HCT116 (cell line): ENCODE measurements around the gene USP46. TPM values are rescaled to one million over a fixed set of nuclear protein-coding genes. Genes with fewer than 3 reads are reported as not detected.

Experiments used
- ATAC-seq: fragments of 200-7000 bp; cut with Tn5 transposase; 2 replicates; pipeline ENCODE4 v1.9.1; 2020; ENCODE audit warnings: mild to moderate bottlenecking, moderate library complexity
- BruUV-seq: library from RNA; stranded (reverse); fragments of 400-500 nt; replicated peaks from 2 replicates; lab custom pipeline; 2021; lab: Mats Ljungman, UMichigan
- CTCF ChIA-PET: fragments of 300-600 bp; sonication (Branson Sonifier 250); formaldehyde crosslinking; loops from one replicate; lab custom pipeline; 2021; ENCODE audit warnings: antibody characterized with exemption; lab: Charles Lee
- POLR2A ChIA-PET: fragments of 300-600, 350-600 bp; sonication (Branson Sonifier 250); formaldehyde crosslinking; loops from one replicate; lab custom pipeline; 2021; ENCODE audit warnings: antibody characterized with exemption; lab: Charles Lee
- RAD21 ChIA-PET, 2 experiments: fragments of 300-600 bp; sonication (Branson Sonifier 250); formaldehyde crosslinking; loops; one replicate each; lab custom pipeline; 2023; ENCODE audit warnings: low total read pairs in 2 of 2; ENCODE audit not compliant: uncharacterized antibody in 2 of 2, unreplicated experiment in 2 of 2, low non-redundant PET in 1 of 2; lab: Charles Lee
- DNase-seq: peaks from one replicate; pipeline ENCODE4 v3.0.0-alpha.2; 2010; ENCODE audit warnings: low read depth, low spot score
- H2AFZ ChIP-seq: fragments of 200-600 bp; shearing (Covaris generic), sonication (generic); 2 replicates; pipeline ENCODE4 v1.6.1; 2017; ENCODE audit warnings: low read depth, mixed run types, mixed read lengths, antibody characterized with exemption, low read length; ENCODE audit not compliant: poor library complexity, severe bottlenecking
- H3K27ac ChIP-seq: 2 replicates; pipeline ENCODE4 v1.5.1; 2012; ENCODE audit warnings: low read depth, low read length
- H3K27me3 ChIP-seq: fragments of 200-600 bp; sonication (generic); 2 replicates; pipeline ENCODE4 v1.6.1; 2016; ENCODE audit warnings: mixed run types, low read length, mixed read lengths; ENCODE audit not compliant: insufficient read depth
- H3K36me3 ChIP-seq, 2 experiments: fragments of 200-500 bp in 1 of 2; fragments of 200-600 bp in 1 of 2; sonication (Bioruptor generic) in 1 of 2; sonication (generic) in 1 of 2; 2 replicates each; pipeline versions ENCODE4 v1.5.1 to v1.6.1; 2014 to 2016; ENCODE audit warnings: low read length in 2 of 2, inconsistent platforms in 1 of 2, mixed read lengths in 1 of 2, mixed run types in 1 of 2; ENCODE audit not compliant: insufficient read depth in 2 of 2, control insufficient read depth in 1 of 2
- H3K4me1 ChIP-seq, 2 experiments: fragments of 200-600 bp in 1 of 2; sonication (generic) in 1 of 2; 2 replicates each; pipeline versions ENCODE4 v1.5.1 to v1.6.1; 2012 to 2017; ENCODE audit warnings: low read length in 2 of 2, inconsistent platforms in 1 of 2, mild to moderate bottlenecking in 1 of 2, mixed read lengths in 1 of 2, mixed run types in 1 of 2, moderate library complexity in 1 of 2; ENCODE audit not compliant: insufficient read depth in 2 of 2, control insufficient read depth in 1 of 2
- H3K4me2 ChIP-seq: fragments of 200-600 bp; sonication (generic); 2 replicates; pipeline ENCODE4 v1.6.1; 2017; ENCODE audit warnings: mixed run types, low read length, mixed read lengths
- H3K4me3 ChIP-seq, 2 experiments: fragments of 200-600 bp in 1 of 2; sonication (generic) in 1 of 2; replicated peaks in 1 of 2; 2 replicates each; pipeline ENCODE4 v1.5.1; 2011 to 2016; ENCODE audit warnings: low read length in 2 of 2, control low read depth in 1 of 2, low read depth in 1 of 2, mild to moderate bottlenecking in 1 of 2, mixed read lengths in 1 of 2, mixed run types in 1 of 2
- H3K79me2 ChIP-seq: fragments of 200-600 bp; sonication (generic); 2 replicates; pipeline ENCODE4 v1.6.1; 2017; ENCODE audit warnings: mild to moderate bottlenecking, mixed run types, low read length, moderate library complexity, mixed read lengths; ENCODE audit not compliant: insufficient read depth
- H3K9ac ChIP-seq: fragments of 200-600 bp; sonication (generic); 2 replicates; pipeline ENCODE4 v1.6.1; 2016; ENCODE audit warnings: low read length, mixed read lengths
- H3K9me2 ChIP-seq: fragments of 200-600 bp; sonication (generic), shearing (Covaris generic); 2 replicates; pipeline ENCODE4 v1.6.1; 2017; ENCODE audit warnings: mixed run types, mild to moderate bottlenecking, moderate library complexity; ENCODE audit not compliant: insufficient read depth
- H3K9me3 ChIP-seq, 2 experiments: fragments of 200-500 bp in 1 of 2; fragments of 200-600 bp in 1 of 2; sonication (Bioruptor generic) in 1 of 2; sonication (generic) in 1 of 2; 2 replicates each; pipeline ENCODE4 v1.6.1; 2014 to 2017; ENCODE audit warnings: low read length in 2 of 2, mixed read lengths in 2 of 2, inconsistent platforms in 1 of 2, low read depth in 1 of 2, mild to moderate bottlenecking in 1 of 2, mixed run types in 1 of 2, moderate library complexity in 1 of 2; ENCODE audit not compliant: control insufficient read depth in 1 of 2, insufficient read depth in 1 of 2
- H4K20me1 ChIP-seq: fragments of 200-600 bp; sonication (generic), shearing (Covaris generic); 2 replicates; pipeline ENCODE4 v1.6.1; 2017; ENCODE audit warnings: mixed run types, mild to moderate bottlenecking, moderate library complexity; ENCODE audit not compliant: insufficient read depth
- EGR1 ChIP-seq: IDR thresholded peaks from 2 replicates; pipeline ENCODE4 v1.6.1; 2012; ENCODE audit warnings: low read depth
- ELF1 ChIP-seq: IDR thresholded peaks from 2 replicates; pipeline ENCODE4 v1.6.1; 2012; ENCODE audit warnings: low read depth, borderline replicate concordance
- EZH2phosphoT487 ChIP-seq: fragments of 200-600 bp; IDR thresholded peaks from 2 replicates; pipeline ENCODE4 v1.6.1; 2018; ENCODE audit warnings: antibody characterized with exemption, borderline replicate concordance
- JUND ChIP-seq: IDR thresholded peaks from 2 replicates; pipeline ENCODE4 v1.6.1; 2012
- TCF7L2 ChIP-seq: IDR thresholded peaks from 2 replicates; pipeline ENCODE4 v1.7.0; 2011; ENCODE audit warnings: borderline replicate concordance, inconsistent platforms; ENCODE audit not compliant: insufficient read depth, insufficient read length; ENCODE audit errors: extremely low read depth
- intact Hi-C: fragments of 100-400 bp; cut with micrococcal nuclease; formaldehyde crosslinking; loops from 2 replicates; pipeline ENCODE4 v1.10.0; 2022
- total RNA-seq: library from RNA; stranded (reverse); gene quantifications from one replicate; pipeline ENCODE4 v1.2.1, GENCODE V29; 2021; ENCODE audit not compliant: unreplicated experiment
- TF ChIP-seq, protein P1 (sequence below): IDR thresholded peaks from 2 replicates; pipeline ENCODE4 v1.6.1; 2012; ENCODE audit warnings: low read depth

Gene USP46
- total RNA-seq, 1 experiment from 2014 or later: 36.6 TPM

DNA sequence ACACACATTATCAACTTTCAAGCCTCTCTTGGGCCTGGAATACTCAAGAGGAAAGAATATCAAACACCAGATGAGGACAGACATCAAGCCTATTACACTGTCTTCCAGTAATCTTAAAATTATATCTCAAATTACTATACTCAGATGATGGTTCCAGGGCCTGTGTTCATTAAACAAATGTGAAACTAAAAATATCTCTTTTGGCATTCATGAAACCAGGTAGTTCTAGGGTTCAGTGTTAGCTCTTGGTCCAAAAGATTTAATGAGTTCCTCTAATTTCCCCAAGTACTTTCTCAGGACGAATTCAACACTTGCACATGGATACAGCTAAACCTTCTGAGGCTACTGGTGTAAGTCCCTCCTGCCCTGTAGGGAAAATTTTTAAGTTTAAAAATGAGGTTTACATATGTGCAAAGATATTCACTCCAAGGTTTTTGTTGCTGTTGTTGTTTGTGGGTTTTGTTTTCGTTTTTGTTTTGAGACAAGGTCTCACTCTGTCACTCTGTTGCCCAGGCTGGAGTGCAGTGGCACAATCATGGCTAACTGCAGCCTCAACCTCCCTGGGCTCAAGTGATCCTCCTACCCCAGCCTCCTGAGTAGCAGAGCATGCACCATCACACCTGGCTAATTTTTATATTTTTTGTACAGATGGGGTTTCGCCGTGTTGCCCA lies 79.4 kb downstream of the USP46 start:
- POLR2A ChIA-PET: no interaction called here
- no peaks in the 10 kb centered on the region for H3K4me1 ChIP-seq
- intact Hi-C loops: no loop called here
- H2AFZ ChIP-seq: no peak overlapping the region
- H3K4me2 ChIP-seq: no peak overlapping the region
- no peaks in the 10 kb centered on the region for H3K9me2 ChIP-seq
- no peaks in the 10 kb centered on the region for H3K79me2 ChIP-seq
- DNase-seq: no peak
- H3K36me3 ChIP-seq: no peaks in the 10 kb centered on the region
- H3K27ac ChIP-seq: no peak overlapping the region
- no peak overlapping the region for H3K4me3 ChIP-seq
- CTCF ChIA-PET: no interaction called here
- no TSS peak for BruUV-seq
- TF ChIP-seq TCF7L2: no peak
- TF ChIP-seq JUND: no peak
- TF ChIP-seq EZH2phosphoT487: no peak
- no peak for TF ChIP-seq EGR1
- no peak for TF ChIP-seq ELF1
- TF ChIP-seq, protein P1, sequence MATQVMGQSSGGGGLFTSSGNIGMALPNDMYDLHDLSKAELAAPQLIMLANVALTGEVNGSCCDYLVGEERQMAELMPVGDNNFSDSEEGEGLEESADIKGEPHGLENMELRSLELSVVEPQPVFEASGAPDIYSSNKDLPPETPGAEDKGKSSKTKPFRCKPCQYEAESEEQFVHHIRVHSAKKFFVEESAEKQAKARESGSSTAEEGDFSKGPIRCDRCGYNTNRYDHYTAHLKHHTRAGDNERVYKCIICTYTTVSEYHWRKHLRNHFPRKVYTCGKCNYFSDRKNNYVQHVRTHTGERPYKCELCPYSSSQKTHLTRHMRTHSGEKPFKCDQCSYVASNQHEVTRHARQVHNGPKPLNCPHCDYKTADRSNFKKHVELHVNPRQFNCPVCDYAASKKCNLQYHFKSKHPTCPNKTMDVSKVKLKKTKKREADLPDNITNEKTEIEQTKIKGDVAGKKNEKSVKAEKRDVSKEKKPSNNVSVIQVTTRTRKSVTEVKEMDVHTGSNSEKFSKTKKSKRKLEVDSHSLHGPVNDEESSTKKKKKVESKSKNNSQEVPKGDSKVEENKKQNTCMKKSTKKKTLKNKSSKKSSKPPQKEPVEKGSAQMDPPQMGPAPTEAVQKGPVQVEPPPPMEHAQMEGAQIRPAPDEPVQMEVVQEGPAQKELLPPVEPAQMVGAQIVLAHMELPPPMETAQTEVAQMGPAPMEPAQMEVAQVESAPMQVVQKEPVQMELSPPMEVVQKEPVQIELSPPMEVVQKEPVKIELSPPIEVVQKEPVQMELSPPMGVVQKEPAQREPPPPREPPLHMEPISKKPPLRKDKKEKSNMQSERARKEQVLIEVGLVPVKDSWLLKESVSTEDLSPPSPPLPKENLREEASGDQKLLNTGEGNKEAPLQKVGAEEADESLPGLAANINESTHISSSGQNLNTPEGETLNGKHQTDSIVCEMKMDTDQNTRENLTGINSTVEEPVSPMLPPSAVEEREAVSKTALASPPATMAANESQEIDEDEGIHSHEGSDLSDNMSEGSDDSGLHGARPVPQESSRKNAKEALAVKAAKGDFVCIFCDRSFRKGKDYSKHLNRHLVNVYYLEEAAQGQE: no peak
- H3K9me3 ChIP-seq: no peaks in the 10 kb centered on the region
- no peak for ATAC-seq
- H3K9ac ChIP-seq: no peak overlapping the region
- RAD21 ChIA-PET: no interaction called here
- H4K20me1 ChIP-seq: no peaks in the 10 kb centered on the region
- H3K27me3 ChIP-seq: no peaks in the 10 kb centered on the region
